GM18511 (cell line): Measurements from ENCODE around the gene ELFN2.

ENCODE experiments used
- ATAC-seq: cut with Tn5 transposase; IDR thresholded peaks from one replicate; pipeline ENCODE4 v1.9.1; 2021; ENCODE audit warnings: mild to moderate bottlenecking, moderate library complexity; ENCODE audit not compliant: unreplicated experiment

Gene ELFN2

GRCh38 chr22:37365950-37366349 is 61.3 kb downstream of the ELFN2 start:
- ATAC-seq: no peak

GRCh38 chr22:37363261-37363992 is 63.9 kb downstream of the ELFN2 start:
- ATAC-seq: no peak

GRCh38 chr22:37362621-37363020 is 64.7 kb downstream of the ELFN2 start:
- ATAC-seq: no peak

GRCh38 chr22:37358917-37359316 is 68.4 kb downstream of the ELFN2 start:
- no peak for ATAC-seq

GRCh38 chr22:37358386-37358785 is 68.9 kb downstream of the ELFN2 start:
- ATAC-seq: no peak

- no peak for ATAC-seq
Measured at GRCh38 chr22:37357446-37358075, 69.7 kb downstream of the ELFN2 start.

- no peak for ATAC-seq
Measured at GRCh38 chr22:37356922-37357321, 70.4 kb downstream of the ELFN2 start.

- no peak for ATAC-seq
Measured at GRCh38 chr22:37355174-37355573, 72.1 kb downstream of the ELFN2 start.

GRCh38 chr22:37354670-37355069 is 72.6 kb downstream of the ELFN2 start:
- ATAC-seq: no peak

- no peak for ATAC-seq
Measured at GRCh38 chr22:37354261-37354660, 73.0 kb downstream of the ELFN2 start.

- no peak for ATAC-seq
Measured at GRCh38 chr22:37353839-37354238, 73.4 kb downstream of the ELFN2 start.

GRCh38 chr22:37352481-37352880 is 74.8 kb downstream of the ELFN2 start:
- ATAC-seq: no peak

- no peak for ATAC-seq
Measured at GRCh38 chr22:37351232-37351631, 76.0 kb downstream of the ELFN2 start.

- no peak for ATAC-seq
Measured at GRCh38 chr22:37349043-37349814, 78.0 kb downstream of the ELFN2 start.

- no peak for ATAC-seq
Measured at GRCh38 chr22:37346505-37346895, 80.8 kb downstream of the ELFN2 start.

GRCh38 chr22:37345863-37346504 is 81.3 kb downstream of the ELFN2 start:
- ATAC-seq: no peak

- ATAC-seq: no peak
Measured at GRCh38 chr22:37344735-37345449, 82.4 kb downstream of the ELFN2 start.

GRCh38 chr22:37343863-37344734 is 83.2 kb downstream of the ELFN2 start:
- no peak for ATAC-seq

GRCh38 chr22:37343348-37343747 is 83.9 kb downstream of the ELFN2 start:
- no peak for ATAC-seq

- ATAC-seq: no peak
Measured at GRCh38 chr22:37342065-37342464, 85.2 kb downstream of the ELFN2 start.
